IMR-90 (cell line): ENCODE data around the gene LHFPL3. TPM values are rescaled to one million over a fixed set of nuclear protein-coding genes. Genes with fewer than 3 reads are reported as not detected.

Experiments
- ATAC-seq: fragments of 200-7000 bp; cut with Tn5 transposase; 2 replicates; pipeline ENCODE4 v1.9.1; 2020; ENCODE audit warnings: low read depth, mild to moderate bottlenecking, moderate library complexity
- BruUV-seq: library from RNA; stranded (reverse); fragments of 400-500 nt; replicated peaks from 2 replicates; lab custom pipeline; 2021; lab: Mats Ljungman, UMichigan
- CTCF ChIA-PET: fragments of 300-600 bp; formaldehyde crosslinking; extraction: SDS; loops from one replicate; lab custom pipeline; 2021; ENCODE audit warnings: antibody characterized with exemption; lab: Yijun Ruan, JAX
- POLR2A ChIA-PET: fragments of 300-600 bp; sonication (Branson Sonifier 250); formaldehyde crosslinking; loops from one replicate; lab custom pipeline; 2022; ENCODE audit warnings: antibody characterized with exemption; ENCODE audit not compliant: unreplicated experiment; lab: Charles Lee
- DNase-seq: peaks from one replicate; pipeline ENCODE4 v3.0.0; 2013
- H2AFZ ChIP-seq: replicated peaks from 2 replicates; pipeline ENCODE3; 2013; ENCODE audit warnings: low read length, mild to moderate bottlenecking; ENCODE audit not compliant: poor library complexity
- H2AK5ac ChIP-seq: 2 replicates; pipeline ENCODE4 v1.6.1; 2013; ENCODE audit warnings: low read depth, low read length, inconsistent platforms
- H2AK9ac ChIP-seq: replicated peaks from 2 replicates; pipeline ENCODE3; 2013; ENCODE audit warnings: mild to moderate bottlenecking, low read depth, low read length, moderate library complexity; ENCODE audit not compliant: poor library complexity
- H2BK120ac ChIP-seq: 2 replicates; pipeline ENCODE4 v1.6.1; 2013; ENCODE audit warnings: low read depth, low read length, inconsistent platforms
- H2BK15ac ChIP-seq: 3 replicates; pipeline ENCODE4 v1.6.1; 2013; ENCODE audit warnings: low read depth, low read length, inconsistent platforms
- H2BK20ac ChIP-seq: 2 replicates; pipeline ENCODE4 v1.6.1; 2013; ENCODE audit warnings: low read depth, mild to moderate bottlenecking, inconsistent platforms, low read length, moderate library complexity
- H2BK5ac ChIP-seq: 2 replicates; pipeline ENCODE4 v1.6.1; 2013; ENCODE audit warnings: mild to moderate bottlenecking, low read depth, low read length, inconsistent platforms; ENCODE audit not compliant: poor library complexity, severe bottlenecking
- H3K14ac ChIP-seq: replicated peaks from 2 replicates; pipeline ENCODE4 v1.6.1; 2013; ENCODE audit warnings: low read depth, low read length, inconsistent platforms
- H3K18ac ChIP-seq: 2 replicates; pipeline ENCODE4 v1.6.1; 2013; ENCODE audit warnings: low read depth, low read length, control low read depth
- H3K23ac ChIP-seq: 2 replicates; pipeline ENCODE4 v1.6.1; 2013; ENCODE audit warnings: low read depth, low read length, inconsistent platforms
- H3K27ac ChIP-seq: 2 replicates; pipeline ENCODE4 v1.5.1; 2013; ENCODE audit warnings: mild to moderate bottlenecking, control low read depth, low read length; ENCODE audit not compliant: insufficient read depth
- H3K27me3 ChIP-seq: 2 replicates; pipeline ENCODE4 v1.6.1; 2013; ENCODE audit warnings: low read length; ENCODE audit not compliant: control insufficient read depth, insufficient read depth
- H3K36me3 ChIP-seq: 2 replicates; pipeline ENCODE4 v1.6.1; 2013; ENCODE audit warnings: low read length, mixed read lengths; ENCODE audit not compliant: control insufficient read depth, insufficient read depth
- H3K4ac ChIP-seq: 2 replicates; pipeline ENCODE4 v1.6.1; 2013; ENCODE audit warnings: low read depth, low read length, inconsistent platforms
- H3K4me1 ChIP-seq: 2 replicates; pipeline ENCODE4 v1.6.1; 2013; ENCODE audit warnings: low read length, mixed read lengths; ENCODE audit not compliant: control insufficient read depth, insufficient read depth
- H3K4me2 ChIP-seq: 2 replicates; pipeline ENCODE4 v1.6.1; 2013; ENCODE audit warnings: low read depth, mild to moderate bottlenecking, control low read depth, low read length, moderate library complexity
- H3K4me3 ChIP-seq: 2 replicates; pipeline ENCODE4 v1.5.1; 2013; ENCODE audit warnings: low read depth, mild to moderate bottlenecking, control low read depth, low read length, moderate library complexity; ENCODE audit not compliant: insufficient read depth
- H3K56ac ChIP-seq: 2 replicates; pipeline ENCODE4 v1.6.1; 2013; ENCODE audit warnings: low read length, inconsistent platforms; ENCODE audit not compliant: insufficient read depth; ENCODE audit errors: extremely low read depth
- H3K79me1 ChIP-seq, 2 experiments: 2 replicates each; pipeline ENCODE4 v1.6.1; 2013; ENCODE audit warnings: low read length in 2 of 2, inconsistent platforms in 1 of 2, low read depth in 1 of 2
- H3K9ac ChIP-seq: 2 replicates; pipeline ENCODE4 v1.6.1; 2013; ENCODE audit warnings: low read depth, low read length, control low read depth
- H3K9me1 ChIP-seq: 2 replicates; pipeline ENCODE4 v1.6.1; 2013; ENCODE audit warnings: low read length, inconsistent platforms; ENCODE audit not compliant: insufficient read depth
- H3K9me3 ChIP-seq: 2 replicates; pipeline ENCODE4 v1.6.1; 2013; ENCODE audit warnings: low read length; ENCODE audit not compliant: control insufficient read depth, insufficient read depth
- H4K20me1 ChIP-seq: 2 replicates; pipeline ENCODE4 v1.6.1; 2013; ENCODE audit warnings: low read length, inconsistent platforms; ENCODE audit not compliant: insufficient read depth
- H4K5ac ChIP-seq: 2 replicates; pipeline ENCODE4 v1.6.1; 2013; ENCODE audit warnings: mild to moderate bottlenecking, low read depth, low read length, control low read depth
- H4K8ac ChIP-seq, 2 experiments: 2 replicates each; pipeline ENCODE4 v1.6.1; 2013; ENCODE audit warnings: low read depth in 2 of 2, low read length in 2 of 2, control low read depth in 1 of 2, inconsistent platforms in 1 of 2
- H4K91ac ChIP-seq: 2 replicates; pipeline ENCODE4 v1.6.1; 2013; ENCODE audit warnings: low read depth, low read length, inconsistent platforms; ENCODE audit not compliant: insufficient read depth
- BHLHE40 ChIP-seq: fragments of 150-350 bp; IDR thresholded peaks from 2 replicates; pipeline ENCODE4 v1.6.1; 2016; ENCODE audit warnings: mild to moderate bottlenecking, low read depth, low read length
- CEBPB ChIP-seq: IDR thresholded peaks from 2 replicates; pipeline ENCODE4 v1.6.1; 2012; ENCODE audit warnings: low read depth, low read length, improper control_type of control experiment
- CHD1 ChIP-seq: IDR thresholded peaks from 2 replicates; pipeline ENCODE4 v1.6.1; 2012; ENCODE audit warnings: low read depth, low read length, improper control_type of control experiment
- CTCF ChIP-seq: conservative IDR thresholded peaks from 2 replicates; pipeline ENCODE4 v1.5.1; 2012; ENCODE audit warnings: mild to moderate bottlenecking, low read depth, low read length, improper control_type of control experiment
- ELK1 ChIP-seq: fragments of 150-350 bp; IDR thresholded peaks from 2 replicates; pipeline ENCODE4 v1.6.1; 2016; ENCODE audit warnings: low read depth, mild to moderate bottlenecking, low read length, moderate library complexity, borderline replicate concordance
- FOS ChIP-seq: fragments of 150-350 bp; IDR thresholded peaks from 2 replicates; pipeline ENCODE4 v1.6.1; 2016; ENCODE audit warnings: low read depth, low read length
- MAFK ChIP-seq: IDR thresholded peaks from 2 replicates; pipeline ENCODE4 v1.6.1; 2012; ENCODE audit warnings: low read depth, low read length, improper control_type of control experiment
- MAZ ChIP-seq: IDR thresholded peaks from 2 replicates; pipeline ENCODE4 v1.6.1; 2012; ENCODE audit warnings: low read depth, mild to moderate bottlenecking, low read length, improper control_type of control experiment, moderate library complexity, borderline replicate concordance
- MXI1 ChIP-seq: IDR thresholded peaks from 2 replicates; pipeline ENCODE4 v1.6.1; 2012; ENCODE audit warnings: low read depth, mild to moderate bottlenecking, low read length, moderate library complexity, borderline replicate concordance
- NFE2L2 ChIP-seq: fragments of 150-350 bp; IDR thresholded peaks from 2 replicates; pipeline ENCODE4 v1.6.1; 2016; ENCODE audit warnings: low read depth, mild to moderate bottlenecking, low read length
- POLR2A ChIP-seq: IDR thresholded peaks from 2 replicates; pipeline ENCODE4 v1.6.1; 2012; ENCODE audit warnings: mild to moderate bottlenecking, low read depth, low read length
- RAD21 ChIP-seq: IDR thresholded peaks from 2 replicates; pipeline ENCODE4 v1.6.1; 2012; ENCODE audit warnings: low read length, improper control_type of control experiment
- RCOR1 ChIP-seq: IDR thresholded peaks from 2 replicates; pipeline ENCODE4 v1.6.1; 2012; ENCODE audit warnings: mild to moderate bottlenecking, low read length, improper control_type of control experiment; ENCODE audit not compliant: insufficient replicate concordance
- RFX5 ChIP-seq: IDR thresholded peaks from 2 replicates; pipeline ENCODE4 v1.8.0; 2012; ENCODE audit warnings: low read depth, mild to moderate bottlenecking, low read length, moderate library complexity
- SMC3 ChIP-seq: fragments of 150-350 bp; IDR thresholded peaks from 2 replicates; pipeline ENCODE4 v1.6.1; 2016; ENCODE audit warnings: low read depth, mild to moderate bottlenecking, antibody characterized with exemption, low read length, moderate library complexity
- USF2 ChIP-seq: fragments of 150-350 bp; IDR thresholded peaks from 2 replicates; pipeline ENCODE4 v1.6.1; 2017; ENCODE audit warnings: mild to moderate bottlenecking, antibody characterized with exemption, low read length, low read depth
- WGBS, 2 experiments: methylation state at CpG; one replicate each; pipeline versions ENCODE4 v1.1.5 to v1.1.7; 2013; ENCODE audit warnings: missing lambda C conversion rate in 2 of 2; ENCODE audit not compliant: insufficient read length in 1 of 2; ENCODE audit errors: extremely low coverage in 2 of 2; 5-methylcytosine and 5-hydroxymethylcytosine counted together
- dilution Hi-C: fragments of 300-500 bp; cut with HindIII; formaldehyde crosslinking; loops from one replicate; pipeline ENCODE4 v1.14.3; 2018; ENCODE audit warnings: low sequenced_read_pairs; ENCODE audit not compliant: unreplicated experiment
- in situ Hi-C: fragments of 300-500 bp; cut with MboI; formaldehyde crosslinking; loops from 3 replicates; pipeline ENCODE4 v1.14.3; 2019; ENCODE audit warnings: low sequenced_read_pairs, inconsistent platforms, mixed read lengths
- intact Hi-C: fragments of 100-400 bp; cut with micrococcal nuclease; formaldehyde crosslinking; loops from 2 replicates; pipeline ENCODE4 v1.10.0; 2022
- polyA plus RNA-seq, 3 experiments: library from polyadenylated mRNA; depleted of rRNA; stranded (reverse); fragments of >200 nt; gene quantifications; 2 replicates each; pipeline ENCODE4 v1.2.3, GENCODE V29; 2012; ENCODE audit warnings: low replicate concordance in 1 of 3
- total RNA-seq: library from RNA; depleted of rRNA; stranded (reverse); fragments of >200 nt; gene quantifications from 2 replicates; pipeline ENCODE4 v1.2.3, GENCODE V29; 2012

LHFPL3 gene
- total and polyA plus RNA-seq, 2 of the 4 experiments (the other 2 are of a cell fraction): not detected

GRCh38 chr7:104898434-104898833, 570.0 kb downstream of the LHFPL3 start:
- H4K91ac ChIP-seq: no peak overlapping the region
- H3K36me3 ChIP-seq: no peaks in the 10 kb centered on the region
- H3K27ac ChIP-seq: no peak overlapping the region
- H2AK9ac ChIP-seq: no peak overlapping the region
- H3K9me3 ChIP-seq: no peaks in the 10 kb centered on the region
- no peak overlapping the region for H2BK5ac ChIP-seq
- no peak overlapping the region for H4K8ac ChIP-seq
- no peak for DNase-seq
- H2BK15ac ChIP-seq: no peak overlapping the region
- H3K9ac ChIP-seq: no peak overlapping the region
- in situ Hi-C loops (no loop called here), dilution Hi-C loops (no loop called here), intact Hi-C loops (no loop called here)
- H3K79me1 ChIP-seq: no peaks in the 10 kb centered on the region
- no peak overlapping the region for H3K4me3 ChIP-seq
- no peak overlapping the region for H3K23ac ChIP-seq
- H3K4me2 ChIP-seq: no peak overlapping the region
- no peaks in the 10 kb centered on the region for H3K9me1 ChIP-seq
- ATAC-seq: no peak
- peaks cover 28% of the 10 kb centered on the region for H3K27me3 ChIP-seq
- H2AK5ac ChIP-seq: no peak overlapping the region
- no peak overlapping the region for H3K56ac ChIP-seq
- TF ChIP-seq CTCF (no peak), NFE2L2 (no peak), MAZ (no peak), CHD1 (no peak), POLR2A (no peak), RAD21 (no peak), ELK1 (no peak), RCOR1 (no peak), USF2 (no peak), MAFK (no peak), CEBPB (no peak), SMC3 (no peak), MXI1 (no peak), RFX5 (no peak), FOS (no peak), BHLHE40 (no peak)
- no peak overlapping the region for H4K5ac ChIP-seq
- no peak overlapping the region for H3K14ac ChIP-seq
- POLR2A ChIA-PET: no interaction called here
- H2BK20ac ChIP-seq: no peak overlapping the region
- H2AFZ ChIP-seq: no peak overlapping the region
- no peak overlapping the region for H3K18ac ChIP-seq
- no peaks in the 10 kb centered on the region for H3K4me1 ChIP-seq
- H4K20me1 ChIP-seq: no peaks in the 10 kb centered on the region
- no peak overlapping the region for H3K4ac ChIP-seq
- CTCF ChIA-PET: interaction anchor here (0.5 to 1.3 kb wide), 2 partner anchors 12 to 16 kb away, joined by 3 to 4 read pairs; no protein-coding TSS in a partner anchor
- BruUV-seq: no TSS peak
- 47% methylated on average over 3 of the region's 5 CpGs; no CpG with 5 or more reads in 1 of the 2 experiments for WGBS, 2 experiments
- H2BK120ac ChIP-seq: no peak overlapping the region
